DMS153 treated with DMSO at 0.1 percent for 48 hours (cell line): ENCODE results near the gene CLEC19A.

Source experiments
- DNase-seq: peaks from one replicate; lab custom pipeline; 2025; ENCODE audit not compliant: unreplicated experiment; lab: John Stamatoyannopoulos, UW

The CLEC19A gene

DNA sequence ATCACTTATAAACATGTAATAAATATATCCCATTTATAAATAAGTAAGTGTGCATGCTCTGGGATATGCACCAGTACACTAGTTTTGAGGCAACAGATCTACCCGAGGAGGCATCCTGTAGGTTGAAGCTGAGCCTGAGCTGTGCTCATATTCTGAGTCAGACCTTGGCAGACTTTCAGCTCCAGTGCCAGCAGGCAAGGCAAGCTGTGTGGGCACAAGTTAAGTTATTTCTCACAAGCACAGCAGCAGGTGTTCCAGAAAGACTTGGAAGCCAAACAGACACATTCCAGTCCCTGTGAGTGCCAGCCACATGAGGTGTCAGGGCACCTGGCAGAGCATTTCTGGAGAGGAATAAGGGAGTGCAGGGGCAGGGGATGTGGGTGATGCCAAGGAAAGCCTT is 1.3 kb upstream of the CLEC19A start:
- no peak for DNase-seq

DNA sequence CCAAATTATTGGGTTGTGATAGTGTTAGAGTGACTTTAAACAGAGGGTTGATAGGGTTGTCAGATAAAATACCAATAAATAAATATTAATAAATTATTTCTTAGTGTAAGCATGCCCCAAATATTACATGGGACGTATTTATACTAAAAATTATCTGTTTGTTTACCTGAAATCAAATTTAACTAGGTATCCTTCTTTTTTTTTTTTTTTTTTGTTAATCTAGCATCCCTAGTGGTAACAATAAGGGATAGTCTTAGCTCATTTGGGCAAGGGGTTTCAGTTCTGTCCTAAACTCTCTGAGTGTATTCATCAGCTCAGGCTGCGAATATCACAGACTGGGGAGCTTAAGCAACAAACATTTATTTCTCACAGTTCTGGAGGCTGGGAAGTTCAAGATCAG is 1.3 kb downstream of the CLEC19A start:
- no peak for DNase-seq

GRCh38 chr16:19287241-19287640 is 1.7 kb downstream of the CLEC19A start:
- no peak for DNase-seq

DNA sequence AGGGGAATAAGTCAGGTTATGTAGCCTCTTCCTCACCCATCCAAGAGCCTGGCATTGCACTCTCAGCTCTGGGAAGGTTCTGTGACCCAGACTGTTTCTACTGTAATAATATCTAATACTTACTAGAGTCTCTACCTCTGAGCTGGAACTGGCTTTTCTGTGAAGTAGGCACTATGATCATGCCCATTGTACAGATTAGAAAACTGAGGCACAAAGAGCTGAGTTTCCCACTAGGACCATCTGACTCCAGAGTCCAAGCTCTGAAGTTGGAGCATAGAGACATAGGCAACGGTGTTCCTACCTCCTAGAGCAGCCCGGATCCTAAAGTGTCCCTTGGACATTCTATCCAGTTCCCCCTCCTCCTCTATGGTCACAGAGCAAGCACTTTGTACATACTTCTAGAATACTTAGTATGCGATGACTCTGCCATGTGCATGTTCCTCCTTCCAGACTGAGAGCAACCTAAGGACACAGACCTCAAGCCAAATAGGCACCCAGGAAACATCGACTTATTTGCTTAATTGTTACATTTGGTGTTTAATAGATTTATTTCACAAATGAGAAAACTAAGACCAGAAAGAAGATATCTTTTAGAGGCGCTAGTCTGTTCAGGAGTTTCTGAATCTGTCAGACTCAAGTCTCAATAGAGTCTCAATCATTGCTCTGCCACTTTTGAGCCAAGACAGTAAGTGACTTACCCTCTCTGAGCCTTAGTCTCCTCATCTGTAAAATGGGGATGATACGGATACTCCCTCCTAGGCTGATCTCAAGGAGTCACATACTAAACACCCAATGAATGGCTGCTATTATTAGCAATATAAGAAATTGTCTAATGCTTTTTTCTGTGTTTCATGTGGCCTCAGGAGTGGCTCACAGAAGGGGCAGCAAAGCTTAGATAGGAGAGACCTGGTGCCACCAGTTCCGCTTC is 3.6 kb downstream of the CLEC19A start:
- no peak for DNase-seq

DNA sequence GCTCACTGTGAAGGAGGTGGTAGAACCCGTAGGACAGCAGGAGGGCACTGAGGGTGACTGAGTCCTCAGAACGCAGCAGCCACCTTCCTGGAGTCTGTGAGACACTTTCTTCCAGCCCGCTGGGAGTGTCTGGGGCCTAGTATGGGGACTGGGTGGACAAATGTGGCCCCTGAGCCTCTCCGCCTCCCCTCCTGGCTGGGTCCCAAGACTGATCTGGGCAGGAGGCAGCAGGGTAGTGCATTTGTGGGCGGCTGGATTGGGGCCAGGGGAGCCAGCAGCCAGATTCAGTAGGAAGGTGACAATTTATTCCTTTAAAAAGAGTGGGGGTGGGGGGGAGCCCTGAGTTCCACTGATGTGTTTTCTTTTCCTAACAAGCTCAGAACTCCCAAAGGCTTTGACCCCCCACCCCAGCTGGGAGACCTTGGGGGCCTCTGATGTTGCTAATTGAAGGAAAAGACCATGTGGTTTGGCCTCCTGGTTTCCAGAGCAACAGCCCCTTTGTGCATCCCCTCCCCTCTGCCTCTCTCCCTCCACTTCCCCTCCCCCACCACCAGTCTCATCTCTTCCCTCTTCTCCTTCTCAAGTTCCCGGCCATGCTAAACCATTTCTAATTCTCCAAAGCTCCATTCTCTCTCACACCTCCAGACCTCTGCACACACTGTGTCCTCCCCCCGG is 4.4 kb downstream of the CLEC19A start:
- DNase-seq: no peak

DNA sequence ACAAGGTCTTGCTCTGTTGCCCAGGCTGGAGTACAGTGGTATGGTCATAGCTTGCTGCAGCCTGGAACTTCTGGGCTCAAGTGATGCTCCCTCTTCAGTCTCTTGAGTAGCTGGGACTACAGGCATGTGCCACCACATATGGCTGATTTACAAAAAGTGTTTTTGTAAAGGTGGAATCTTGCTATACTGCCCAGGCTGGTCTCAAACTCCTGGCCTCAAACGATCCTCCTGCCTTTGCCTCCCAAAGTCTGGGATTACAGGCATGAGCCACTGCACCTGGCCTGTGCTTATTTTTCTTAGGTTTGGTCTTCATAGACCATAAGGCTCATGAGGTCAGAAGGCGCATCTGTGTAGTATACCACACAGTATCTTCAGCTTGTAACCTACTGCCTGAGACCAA is 5.3 kb downstream of the CLEC19A start:
- DNase-seq: no peak

- DNase-seq: no peak
Measured at GRCh38 chr16:19291475-19291874, 5.9 kb downstream of the CLEC19A start.

DNA sequence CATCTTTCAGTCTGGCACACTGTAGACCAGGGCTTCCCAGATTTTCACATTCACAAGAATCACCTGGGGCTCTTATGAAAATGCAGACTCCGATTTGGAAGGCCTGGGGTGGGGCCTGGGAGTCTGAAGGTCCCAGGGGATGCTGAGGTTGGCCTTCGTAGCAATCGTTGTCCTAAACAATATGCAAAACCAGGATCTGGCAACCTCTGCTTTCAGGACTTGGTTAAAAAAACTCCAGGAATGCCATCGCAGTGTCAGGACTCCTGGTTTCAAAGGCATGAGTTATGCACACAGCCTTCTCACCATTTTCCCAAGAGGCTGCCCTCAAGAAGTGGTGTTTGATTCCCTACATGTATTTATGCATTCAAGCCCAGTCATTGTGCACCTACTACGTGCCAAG is 6.7 kb downstream of the CLEC19A start:
- no peak for DNase-seq

- DNase-seq: no peak
Measured at GRCh38 chr16:19294156-19294649, 8.7 kb downstream of the CLEC19A start.

- no peak for DNase-seq
Measured at GRCh38 chr16:19295393-19295792, 9.9 kb downstream of the CLEC19A start.

DNA sequence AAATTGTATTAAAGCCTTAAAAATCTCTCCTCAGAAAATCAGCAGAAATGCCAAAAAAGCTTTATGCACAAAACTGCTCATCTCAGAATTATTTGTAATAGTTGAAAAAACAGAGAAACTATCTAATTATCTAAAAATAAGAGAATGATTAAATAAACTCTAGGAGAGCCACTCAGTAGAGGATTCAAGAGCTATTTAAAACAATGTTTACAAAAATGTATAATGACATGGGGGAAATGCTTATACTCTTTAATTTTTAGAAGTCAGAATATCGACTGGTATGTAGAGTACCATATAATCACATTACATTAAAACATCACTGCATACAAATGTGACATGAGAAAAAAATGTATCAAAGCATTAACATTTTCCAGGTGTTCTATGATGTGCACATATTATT is 11.9 kb downstream of the CLEC19A start:
- DNase-seq: no peak

DNA sequence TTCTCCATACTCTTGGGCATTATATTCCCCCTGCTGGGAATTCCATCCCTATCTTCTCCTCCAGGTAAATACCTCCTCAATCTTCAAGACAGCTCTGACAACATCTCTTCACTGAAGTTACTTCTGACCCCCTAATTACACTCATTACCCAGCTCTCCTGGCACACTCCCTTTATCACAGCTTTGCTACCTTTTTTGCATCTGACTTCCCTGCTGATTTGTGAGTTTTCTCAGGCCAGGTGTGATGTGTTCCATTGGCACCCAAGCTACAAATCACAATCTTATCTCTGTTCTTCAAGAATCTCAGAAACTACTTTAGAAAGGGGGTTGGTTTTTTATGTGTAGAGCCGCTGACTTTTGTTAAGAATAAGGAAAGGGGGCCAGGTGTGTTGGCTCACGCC is 14.0 kb downstream of the CLEC19A start:
- DNase-seq: no peak

DNA sequence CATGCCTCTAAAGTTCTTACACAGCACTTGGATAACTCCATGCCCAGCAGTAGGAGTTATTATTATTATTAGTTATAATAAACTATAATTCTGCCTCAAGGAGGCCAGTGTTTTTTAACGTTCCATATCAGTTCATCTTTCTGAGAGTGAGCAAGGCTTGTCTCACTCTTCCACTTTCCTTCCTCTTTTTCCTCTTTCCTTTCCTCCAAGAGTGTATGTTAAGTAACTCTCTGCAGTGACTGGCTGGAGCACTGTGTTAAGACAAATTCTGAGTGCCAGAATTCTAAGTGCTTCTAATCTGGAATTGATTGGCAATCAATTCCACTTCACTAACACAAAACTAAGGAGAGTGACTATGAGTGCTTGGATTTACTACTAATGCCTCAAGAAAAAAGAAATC is 16.4 kb downstream of the CLEC19A start:
- DNase-seq: no peak

- DNase-seq: no peak
Measured at GRCh38 chr16:19304750-19305149, 19.2 kb downstream of the CLEC19A start.

DNA sequence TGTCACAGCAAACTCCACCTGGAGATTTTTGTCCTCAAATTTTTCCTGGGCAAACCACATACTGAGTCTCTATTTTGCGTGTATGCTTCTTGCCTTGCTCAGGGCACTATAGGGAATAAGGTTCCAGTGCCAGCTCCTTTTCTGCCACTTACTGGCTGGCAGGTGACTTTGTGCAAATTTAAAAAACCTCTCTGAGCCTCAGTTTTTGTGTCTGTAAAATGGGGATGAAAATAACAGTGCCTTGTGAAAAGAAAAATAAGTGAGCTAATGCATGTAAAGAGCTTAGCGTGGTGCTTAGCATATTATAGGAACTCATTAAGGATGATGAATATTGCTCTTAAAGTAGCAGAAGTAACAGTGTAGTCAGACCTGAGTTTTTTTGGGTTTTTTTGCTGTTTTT is 19.9 kb downstream of the CLEC19A start:
- DNase-seq: no peak

GRCh38 chr16:19307587-19308241 is 22.2 kb downstream of the CLEC19A start:
- no peak for DNase-seq

GRCh38 chr16:19308392-19308791 is 22.9 kb downstream of the CLEC19A start:
- no peak for DNase-seq

- no peak for DNase-seq
Measured at GRCh38 chr16:19309178-19309577, 23.6 kb downstream of the CLEC19A start.

DNA sequence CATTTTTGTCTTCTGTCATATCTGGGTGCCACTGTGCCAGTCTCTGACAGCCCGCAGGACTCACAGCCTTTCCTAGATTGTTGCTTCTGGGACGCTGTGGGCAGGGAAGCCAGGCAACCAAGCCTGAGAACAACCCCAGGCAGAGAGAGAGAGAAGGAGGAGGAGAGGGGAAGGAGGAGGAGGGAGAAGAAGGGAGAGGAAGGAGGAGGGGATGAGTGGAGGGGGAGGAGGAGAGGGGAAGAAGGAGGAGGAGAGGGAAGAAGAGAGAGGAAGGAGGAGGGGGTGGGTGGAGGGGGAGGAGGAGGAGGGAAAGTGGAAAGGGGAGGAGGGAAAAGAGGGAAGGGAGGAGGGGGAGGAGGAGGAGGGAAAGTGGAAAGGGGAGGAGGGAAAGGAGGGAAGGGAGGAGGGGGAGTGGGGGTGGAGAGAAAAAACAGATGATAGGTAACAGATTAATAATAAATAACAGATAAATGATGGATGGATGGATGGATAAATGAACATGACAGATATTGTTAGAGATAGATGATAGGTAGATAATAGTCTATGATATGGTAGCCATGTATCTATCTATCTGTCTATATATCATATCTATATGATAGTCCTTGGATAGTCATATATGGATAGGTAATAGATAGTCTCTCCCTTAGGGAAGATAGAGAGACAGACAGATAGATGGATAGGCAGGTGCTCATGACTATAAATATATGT is 29.3 kb downstream of the CLEC19A start:
- DNase-seq: no peak

- DNase-seq: no peak
Measured at GRCh38 chr16:19315889-19316433, 30.4 kb downstream of the CLEC19A start.

DNA sequence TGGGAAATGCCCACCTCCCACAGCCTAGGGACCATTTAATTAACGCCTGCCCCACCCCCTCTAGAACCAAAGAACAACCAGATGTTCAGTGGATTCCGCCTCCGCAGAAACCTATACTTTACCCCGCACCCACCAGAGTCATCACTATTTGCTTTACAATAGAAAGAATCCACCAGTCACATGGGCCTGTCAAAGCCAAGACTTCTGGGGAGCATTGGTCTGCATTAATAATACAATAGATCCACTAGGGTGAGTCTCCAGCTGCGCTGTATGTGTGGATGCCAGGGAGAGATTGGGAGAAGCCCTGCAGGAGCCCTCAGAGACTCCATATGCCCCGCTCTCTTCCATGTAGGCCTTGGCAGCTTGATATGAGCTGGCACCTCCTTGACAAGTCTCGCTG is 31.3 kb downstream of the CLEC19A start:
- no peak for DNase-seq
